ENCODE measurements around the gene DNAJC6.

DNAJC6 gene

DNA sequence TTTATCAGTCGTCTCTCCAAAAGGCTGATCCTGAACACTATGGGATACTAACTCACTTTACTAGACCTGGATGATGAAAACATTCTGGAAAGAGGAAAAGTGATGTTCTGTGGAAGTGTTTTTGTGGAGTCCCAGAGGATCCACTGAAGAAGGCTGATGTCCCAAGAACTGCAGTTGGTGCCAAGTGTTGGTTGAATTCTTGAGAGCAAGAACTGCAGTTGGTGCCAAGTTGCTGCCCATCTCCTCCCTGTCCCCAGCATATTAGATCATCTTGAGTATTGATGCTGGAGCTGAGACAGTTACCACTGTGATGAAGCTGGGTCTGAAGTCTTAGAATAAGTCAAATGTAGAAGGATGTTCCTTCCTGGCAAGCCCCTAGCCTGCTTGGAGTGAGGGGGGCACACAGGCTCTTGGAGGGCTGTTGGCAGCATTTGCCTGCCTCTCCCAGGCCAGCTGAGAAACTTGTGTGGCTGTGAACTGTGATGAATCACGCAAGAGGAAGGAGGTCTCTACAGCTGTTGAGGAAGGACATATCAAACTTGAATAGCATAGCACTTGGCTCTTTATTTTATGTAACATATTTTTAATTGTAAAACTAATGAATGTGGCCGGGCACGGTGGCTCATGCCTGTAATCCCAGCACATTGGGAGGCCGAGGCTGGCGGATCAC lies 48.1 kb downstream of the DNAJC6 start:
- Histone ChIP-seq H3K4me3 (IDR thresholded peaks at IDR 0.05; ENCODE audit: insufficient read depth, low read depth, low read length) (no peak overlapping the region), H2AFZ (ENCODE audit: low read depth) (no peak overlapping the region), H3K4me1 (ENCODE audit: low read depth, poor library complexity, severe bottlenecking) (peaks cover 15% of the 10 kb centered on the region), H3K9ac (no peak overlapping the region), H3K79me2 (ENCODE audit: insufficient read depth, low read depth) (no peaks in the 10 kb centered on the region), H3K27me3 (ENCODE audit: insufficient read depth, low read depth) (no peaks in the 10 kb centered on the region), H3K27ac (no peak overlapping the region), H3K36me3 (ENCODE audit: insufficient read depth) (no peaks in the 10 kb centered on the region), H4K20me1 (ENCODE audit: insufficient read depth) (no peaks in the 10 kb centered on the region), H3K4me2 (no peak overlapping the region)
- TF ChIP-seq, protein P1, sequence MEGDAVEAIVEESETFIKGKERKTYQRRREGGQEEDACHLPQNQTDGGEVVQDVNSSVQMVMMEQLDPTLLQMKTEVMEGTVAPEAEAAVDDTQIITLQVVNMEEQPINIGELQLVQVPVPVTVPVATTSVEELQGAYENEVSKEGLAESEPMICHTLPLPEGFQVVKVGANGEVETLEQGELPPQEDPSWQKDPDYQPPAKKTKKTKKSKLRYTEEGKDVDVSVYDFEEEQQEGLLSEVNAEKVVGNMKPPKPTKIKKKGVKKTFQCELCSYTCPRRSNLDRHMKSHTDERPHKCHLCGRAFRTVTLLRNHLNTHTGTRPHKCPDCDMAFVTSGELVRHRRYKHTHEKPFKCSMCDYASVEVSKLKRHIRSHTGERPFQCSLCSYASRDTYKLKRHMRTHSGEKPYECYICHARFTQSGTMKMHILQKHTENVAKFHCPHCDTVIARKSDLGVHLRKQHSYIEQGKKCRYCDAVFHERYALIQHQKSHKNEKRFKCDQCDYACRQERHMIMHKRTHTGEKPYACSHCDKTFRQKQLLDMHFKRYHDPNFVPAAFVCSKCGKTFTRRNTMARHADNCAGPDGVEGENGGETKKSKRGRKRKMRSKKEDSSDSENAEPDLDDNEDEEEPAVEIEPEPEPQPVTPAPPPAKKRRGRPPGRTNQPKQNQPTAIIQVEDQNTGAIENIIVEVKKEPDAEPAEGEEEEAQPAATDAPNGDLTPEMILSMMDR (conservative IDR thresholded peaks at IDR 0.05; ENCODE audit: low read depth, low read length), result no peak

DNA sequence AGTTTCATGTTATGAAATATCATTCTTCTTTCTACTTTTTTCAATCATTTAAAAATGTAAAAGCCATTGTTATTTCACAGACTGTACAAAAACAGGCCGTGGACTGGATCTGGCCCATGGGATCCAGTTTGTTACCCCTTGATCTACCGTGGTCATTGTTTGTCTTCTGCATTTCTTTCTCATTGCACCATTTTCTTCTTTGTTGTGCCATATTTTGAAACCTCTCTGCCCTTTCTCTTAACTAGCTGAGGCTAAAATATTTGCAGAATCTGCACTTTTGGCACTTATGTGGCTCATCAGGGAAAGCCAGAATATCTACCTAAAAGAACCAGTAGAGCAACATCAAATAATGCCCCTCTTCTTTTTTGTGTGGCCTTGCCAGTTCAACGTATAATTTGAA lies 50.5 kb downstream of the DNAJC6 start:
- Histone ChIP-seq H3K9ac (no peak overlapping the region), H3K79me2 (ENCODE audit: insufficient read depth, low read depth) (no peaks in the 10 kb centered on the region), H4K20me1 (ENCODE audit: insufficient read depth) (no peaks in the 10 kb centered on the region), H3K27ac (no peak overlapping the region), H3K27me3 (ENCODE audit: insufficient read depth, low read depth) (no peaks in the 10 kb centered on the region), H3K4me3 (IDR thresholded peaks at IDR 0.05; ENCODE audit: insufficient read depth, low read depth, low read length) (no peak overlapping the region), H3K4me2 (no peak overlapping the region; the same call in 1 of the 2 replicates), H3K36me3 (ENCODE audit: insufficient read depth) (no peaks in the 10 kb centered on the region), H3K4me1 (ENCODE audit: low read depth, poor library complexity, severe bottlenecking) (peaks cover 15% of the 10 kb centered on the region), H2AFZ (ENCODE audit: low read depth) (no peak overlapping the region)
- TF ChIP-seq, protein P1 (conservative IDR thresholded peaks at IDR 0.05; ENCODE audit: low read depth, low read length), result no peak

DNA sequence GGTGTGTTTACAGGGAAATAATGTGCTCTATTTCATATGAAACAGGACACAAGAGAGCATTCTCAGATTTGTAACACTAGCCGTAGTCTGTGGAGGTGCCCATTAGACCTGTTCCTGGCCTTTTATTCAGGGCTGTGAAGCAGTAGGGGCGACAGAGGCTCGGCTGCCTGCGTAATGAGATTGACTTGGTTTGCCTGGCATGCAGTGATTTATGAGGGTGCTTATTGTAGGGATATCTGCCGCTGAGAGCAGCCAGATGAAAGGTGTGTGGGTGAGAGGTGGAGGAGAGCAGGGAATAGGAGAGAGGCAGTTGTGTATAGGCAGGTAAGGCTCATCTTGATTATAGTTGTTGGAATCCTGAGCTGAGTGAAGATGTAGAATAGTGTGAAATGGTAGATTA lies 51.3 kb downstream of the DNAJC6 start:
- Histone ChIP-seq H3K79me2 (ENCODE audit: insufficient read depth, low read depth) (no peaks in the 10 kb centered on the region), H3K9ac (no peak overlapping the region), H3K4me2 (no peak overlapping the region), H4K20me1 (ENCODE audit: insufficient read depth) (no peaks in the 10 kb centered on the region), H3K36me3 (ENCODE audit: insufficient read depth) (no peaks in the 10 kb centered on the region), H3K27me3 (ENCODE audit: insufficient read depth, low read depth) (no peaks in the 10 kb centered on the region), H2AFZ (ENCODE audit: low read depth) (no peak overlapping the region), H3K4me3 (IDR thresholded peaks at IDR 0.05; ENCODE audit: insufficient read depth, low read depth, low read length) (no peak overlapping the region), H3K27ac (no peak overlapping the region), H3K4me1 (ENCODE audit: low read depth, poor library complexity, severe bottlenecking) (peaks cover 15% of the 10 kb centered on the region)
- TF ChIP-seq, protein P1 (conservative IDR thresholded peaks at IDR 0.05; ENCODE audit: low read depth, low read length), result no peak

DNA sequence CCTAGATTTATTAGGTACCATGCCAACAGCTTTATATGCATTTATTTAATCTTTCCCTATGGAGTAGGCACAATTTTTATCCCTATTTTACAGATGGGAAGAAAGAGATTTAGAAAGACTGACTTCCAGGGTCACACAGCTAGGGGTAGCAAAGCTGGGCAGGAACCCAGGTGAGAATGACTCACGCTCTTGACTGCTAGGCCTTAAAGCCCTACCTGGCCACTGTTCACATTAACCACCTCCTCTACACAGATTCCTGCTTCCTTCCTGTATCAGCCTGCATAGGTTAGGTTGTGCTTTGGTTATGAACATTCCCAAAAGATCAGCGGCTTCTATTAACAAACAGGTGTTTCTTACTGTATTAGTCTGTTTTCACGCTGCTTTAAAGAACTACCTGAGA lies 53.2 kb downstream of the DNAJC6 start:
- no peak overlapping the region for H3K27ac ChIP-seq
- H3K27me3 ChIP-seq (ENCODE audit: insufficient read depth, low read depth), result no peaks in the 10 kb centered on the region
- H4K20me1 ChIP-seq (ENCODE audit: insufficient read depth), result no peaks in the 10 kb centered on the region
- H2AFZ ChIP-seq (ENCODE audit: low read depth), result no peak overlapping the region
- H3K79me2 ChIP-seq (ENCODE audit: insufficient read depth, low read depth), result no peaks in the 10 kb centered on the region
- TF ChIP-seq, protein P1 (conservative IDR thresholded peaks at IDR 0.05; ENCODE audit: low read depth, low read length), result no peak
- H3K4me3 ChIP-seq (IDR thresholded peaks at IDR 0.05; ENCODE audit: insufficient read depth, low read depth, low read length), result no peak overlapping the region
- H3K9ac ChIP-seq, result no peak overlapping the region
- peaks cover 15% of the 10 kb centered on the region for H3K4me1 ChIP-seq (ENCODE audit: low read depth, poor library complexity, severe bottlenecking)
- H3K36me3 ChIP-seq (ENCODE audit: insufficient read depth), result no peaks in the 10 kb centered on the region
- H3K4me2 ChIP-seq, result no peak overlapping the region

Measured in KMS-11 (cell line).